HepG2 (cell line): ENCODE data around the gene FGF14. TPM values are rescaled to one million over a fixed set of nuclear protein-coding genes. Genes with fewer than 3 reads are reported as not detected.

Source experiments
- ATAC-seq: fragments of 200-7000 bp; cut with Tn5 transposase; 3 replicates; pipeline ENCODE4 v1.9.1; 2020; ENCODE audit warnings: mild to moderate bottlenecking, moderate library complexity
- BruUV-seq: library from RNA; stranded (reverse); fragments of 400-500 nt; replicated peaks from 2 replicates; lab custom pipeline; 2021; lab: Mats Ljungman, UMichigan
- CTCF ChIA-PET: fragments of 300-600 bp; formaldehyde crosslinking; extraction: SDS; loops from one replicate; lab custom pipeline; 2021; ENCODE audit warnings: low total read pairs, inconsistent platforms, low intra/inter-chr PET ratio; lab: Yijun Ruan, JAX
- POLR2A ChIA-PET: fragments of 350-600 bp; sonication (Branson Sonifier 250); formaldehyde crosslinking; loops from one replicate; lab custom pipeline; 2020; ENCODE audit warnings: antibody characterized with exemption, inconsistent platforms; lab: Yijun Ruan, JAX
- DNase-seq: peaks from one replicate; pipeline ENCODE4 v3.0.0-alpha.2; 2015; ENCODE audit warnings: low spot score
- FAIRE-seq: peaks from 3 replicates; lab custom pipeline; 2011; peaks lifted over from hg19 to GRCh38; lab: Jason Lieb, UNC
- H2AFZ ChIP-seq: one replicate; pipeline ENCODE4 v1.6.1; 2011; ENCODE audit warnings: low read length, inconsistent platforms
- H3K27ac ChIP-seq: fragments of 300-600 bp; 3 replicates; pipeline ENCODE4 v1.8.0; 2011; ENCODE audit warnings: mixed run types, mild to moderate bottlenecking, mixed read lengths, low read length, inconsistent platforms; ENCODE audit not compliant: insufficient read depth; ENCODE audit errors: extremely low read length
- H3K27me3 ChIP-seq, 2 experiments: fragments of 200-600 bp in 1 of 2; 2 replicates in 1 of 2; 3 replicates in 1 of 2; pipeline versions ENCODE4 v1.6.0 to v1.8.0; 2011; ENCODE audit warnings: low read length in 2 of 2, mild to moderate bottlenecking in 2 of 2, moderate library complexity in 2 of 2, inconsistent platforms in 1 of 2; ENCODE audit not compliant: insufficient read depth in 2 of 2, control insufficient read depth in 1 of 2
- H3K36me3 ChIP-seq, 2 experiments: fragments of 200-600 bp in 1 of 2; replicated peaks in 1 of 2; 2 replicates in 1 of 2; 3 replicates in 1 of 2; pipeline versions ENCODE4 v1.5.1 to v1.8.0; 2011; ENCODE audit warnings: low read length in 2 of 2, inconsistent platforms in 1 of 2; ENCODE audit not compliant: insufficient read depth in 2 of 2, control insufficient read depth in 1 of 2
- H3K4me1 ChIP-seq: 2 replicates; pipeline ENCODE4 v1.5.1; 2012; ENCODE audit warnings: low read length, inconsistent platforms; ENCODE audit not compliant: insufficient read depth
- H3K4me2 ChIP-seq: 2 replicates; pipeline ENCODE4 v1.6.0; 2011; ENCODE audit warnings: low read depth, low read length, inconsistent platforms
- H3K4me3 ChIP-seq, 3 experiments: fragments of 200-600 bp in 1 of 3; sonication (generic), shearing (Covaris generic) in 1 of 3; replicated peaks in 1 of 3; 2 replicates each; pipeline ENCODE4 v1.5.1; 2011 to 2016; ENCODE audit warnings: low read length in 3 of 3, inconsistent platforms in 2 of 3, low read depth in 2 of 3, mild to moderate bottlenecking in 2 of 3, control low read depth in 1 of 3, mixed read lengths in 1 of 3; ENCODE audit not compliant: insufficient read depth in 1 of 3
- H3K79me2 ChIP-seq: one replicate; pipeline ENCODE4 v1.6.1; 2011; ENCODE audit warnings: low read length, inconsistent platforms; ENCODE audit not compliant: insufficient read depth
- H3K9ac ChIP-seq: 2 replicates; pipeline ENCODE4 v1.6.0; 2011; ENCODE audit warnings: mild to moderate bottlenecking, low read depth, low read length, inconsistent platforms; ENCODE audit not compliant: insufficient read depth
- H3K9me3 ChIP-seq: 2 replicates; pipeline ENCODE4 v1.5.1; 2012; ENCODE audit warnings: mild to moderate bottlenecking, low read length
- H4K20me1 ChIP-seq: 2 replicates; pipeline ENCODE4 v1.6.0; 2011; ENCODE audit warnings: inconsistent platforms, mild to moderate bottlenecking, low read length, moderate library complexity; ENCODE audit not compliant: insufficient read depth
- AHDC1 ChIP-seq: sonication (generic); formaldehyde crosslinking; IDR thresholded peaks from 2 replicates; pipeline ENCODE4 v1.5.1; 2020; ENCODE audit warnings: mild to moderate bottlenecking, missing genetic modification reagents, borderline replicate concordance
- DMTF1 ChIP-seq: sonication (generic); formaldehyde crosslinking; IDR thresholded peaks from 2 replicates; pipeline ENCODE4 v1.4.0; 2020; ENCODE audit warnings: mild to moderate bottlenecking, missing genetic modification reagents
- SMARCE1 ChIP-seq: fragments of 450-650 bp; IDR thresholded peaks from 2 replicates; pipeline ENCODE4 v1.6.1; 2017; ENCODE audit warnings: borderline replicate concordance
- SSRP1 ChIP-seq: IDR thresholded peaks from 2 replicates; pipeline ENCODE4 v1.6.1; 2016; ENCODE audit warnings: control low read depth
- ZNF136 ChIP-seq: sonication (generic); formaldehyde crosslinking; IDR thresholded peaks from 2 replicates; pipeline ENCODE4 v1.8.1; 2022; ENCODE audit warnings: low read depth, mild to moderate bottlenecking, moderate library complexity, missing genetic modification reagents
- ZNF281 ChIP-seq: sonication (generic); formaldehyde crosslinking; IDR thresholded peaks from 2 replicates; pipeline ENCODE4 v1.4.0; 2020; ENCODE audit warnings: missing genetic modification reagents, borderline replicate concordance
- ZNF3 ChIP-seq: IDR thresholded peaks from 2 replicates; pipeline ENCODE4 v1.7.0; 2017; ENCODE audit warnings: inconsistent platforms
- ZNF558 ChIP-seq: sonication (generic); formaldehyde crosslinking; IDR thresholded peaks from 2 replicates; pipeline ENCODE4 v1.9.0; 2022; ENCODE audit warnings: mild to moderate bottlenecking, missing genetic modification reagents, borderline replicate concordance
- ZNF589 ChIP-seq: sonication (generic); formaldehyde crosslinking; conservative IDR thresholded peaks from 2 replicates; pipeline ENCODE4 v1.8.0; 2022; ENCODE audit warnings: mild to moderate bottlenecking, moderate library complexity, missing genetic modification reagents
- WGBS: methylation state at CpG from one replicate; pipeline ENCODE4 v1.1.6; 2017; ENCODE audit warnings: low lambda C conversion rate; 5-methylcytosine and 5-hydroxymethylcytosine counted together
- in situ Hi-C: cut with HindIII; loops from 2 replicates; pipeline ENCODE4 v1.10.0; 2017; ENCODE audit warnings: low pct_unique_long_range_greater_than_20kb; ENCODE audit not compliant: extremely low pct_ligation_motif_present
- intact Hi-C: fragments of 100-400 bp; cut with micrococcal nuclease; formaldehyde crosslinking; loops from one replicate; pipeline ENCODE4 v1.10.0; 2022; ENCODE audit not compliant: unreplicated experiment
- polyA plus RNA-seq, 8 experiments: library from polyadenylated mRNA; depleted of rRNA in 3 of 8; stranded (reverse) in 7 of 8; unstranded in 1 of 8; fragments of >200 nt; fragmentation: Illumina TruSeq in 4 of 8; extraction: Trizol in 4 of 8; gene quantifications; 2 replicates each; pipeline versions ENCODE4 v1.2.1 to v1.2.3, GENCODE V29; 2011 to 2016; ENCODE audit warnings: low read depth in 4 of 8, missing spikeins in 1 of 8, mixed read lengths in 1 of 8; ENCODE audit not compliant: insufficient read depth in 1 of 8
- total RNA-seq, 5 experiments: library from RNA; depleted of rRNA; stranded (reverse); fragments of >200 nt; fragmentation: Illumina TruSeq; extraction: Trizol; gene quantifications; 2 replicates each; pipeline ENCODE4 v1.2.3, GENCODE V29; 2016; ENCODE audit warnings: low read depth in 1 of 5
- TF ChIP-seq, protein P1 (sequence below): sonication (generic); formaldehyde crosslinking; IDR thresholded peaks from 2 replicates; pipeline ENCODE4 v1.8.1; 2023; ENCODE audit warnings: mild to moderate bottlenecking, missing genetic modification reagents

Gene FGF14
- total and polyA plus RNA-seq, 2 of the 13 experiments (the other 11 are each of a cell fraction or from before 2014, with no cell fraction given) = not detected

DNA sequence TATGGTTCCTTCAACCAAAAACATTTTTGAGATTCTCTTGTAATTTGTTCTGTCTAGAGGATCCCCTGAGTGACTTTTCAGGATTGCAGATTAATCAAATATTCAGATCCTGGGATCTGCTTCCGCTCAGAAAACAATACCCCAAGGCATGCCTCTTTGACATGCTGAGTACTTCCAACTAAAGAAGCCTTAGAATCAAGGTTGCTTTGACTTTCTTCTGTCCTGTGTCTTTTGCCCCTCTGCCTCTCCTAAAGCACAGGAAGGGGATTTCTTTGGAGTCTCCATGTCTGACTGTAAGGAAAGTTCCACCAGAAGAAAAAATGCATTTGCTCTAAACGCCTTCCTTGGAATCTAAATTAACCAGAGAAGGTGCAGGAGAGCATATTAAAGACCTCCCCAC lies 431.5 kb downstream of the FGF14 start:
- ChIA-PET CTCF (no interaction called here), POLR2A (no interaction called here)
- H3K36me3 ChIP-seq = no peaks in the 10 kb centered on the region
- no peaks in the 10 kb centered on the region for H3K4me1 ChIP-seq
- FAIRE-seq (no peak), ATAC-seq (no peak), DNase-seq (no peak)
- H2AFZ ChIP-seq = no peak overlapping the region
- no TSS peak for BruUV-seq
- no peak overlapping the region for H3K4me2 ChIP-seq
- no peaks in the 10 kb centered on the region for H3K27me3 ChIP-seq
- no peak overlapping the region for H3K9ac ChIP-seq
- H3K4me3 ChIP-seq = no peak overlapping the region
- H3K9me3 ChIP-seq = no peaks in the 10 kb centered on the region
- H4K20me1 ChIP-seq = no peaks in the 10 kb centered on the region
- no peaks in the 10 kb centered on the region for H3K79me2 ChIP-seq
- intact Hi-C loops (no loop called here), in situ Hi-C loops (loop anchor here (25.0 kb wide), 1 partner anchor 592 kb away; no protein-coding TSS in a partner anchor)
- H3K27ac ChIP-seq = no peak overlapping the region
- 0% methylated on average over 2 of the region's 2 CpGs for WGBS
- TF ChIP-seq DMTF1 (CRISPR knock-in tag) (no peak), SMARCE1 (no peak), ZNF589 (CRISPR knock-in tag) (no peak), SSRP1 (CRISPR knock-in tag) (no peak), AHDC1 (CRISPR knock-in tag) (no peak), ZNF136 (no peak), ZNF281 (CRISPR knock-in tag) (no peak), ZNF3 (CRISPR knock-in tag) (no peak), ZNF558 (CRISPR knock-in tag) (no peak)
- TF ChIP-seq, protein P1, sequence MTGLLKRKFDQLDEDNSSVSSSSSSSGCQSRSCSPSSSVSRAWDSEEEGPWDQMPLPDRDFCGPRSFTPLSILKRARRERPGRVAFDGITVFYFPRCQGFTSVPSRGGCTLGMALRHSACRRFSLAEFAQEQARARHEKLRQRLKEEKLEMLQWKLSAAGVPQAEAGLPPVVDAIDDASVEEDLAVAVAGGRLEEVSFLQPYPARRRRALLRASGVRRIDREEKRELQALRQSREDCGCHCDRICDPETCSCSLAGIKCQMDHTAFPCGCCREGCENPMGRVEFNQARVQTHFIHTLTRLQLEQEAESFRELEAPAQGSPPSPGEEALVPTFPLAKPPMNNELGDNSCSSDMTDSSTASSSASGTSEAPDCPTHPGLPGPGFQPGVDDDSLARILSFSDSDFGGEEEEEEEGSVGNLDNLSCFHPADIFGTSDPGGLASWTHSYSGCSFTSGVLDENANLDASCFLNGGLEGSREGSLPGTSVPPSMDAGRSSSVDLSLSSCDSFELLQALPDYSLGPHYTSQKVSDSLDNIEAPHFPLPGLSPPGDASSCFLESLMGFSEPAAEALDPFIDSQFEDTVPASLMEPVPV (CRISPR knock-in tag) = no peak
